ENCODE results near the gene S100A14.
"Not testable (repeated sequence)": the region's sequence is repeated elsewhere in the genome, so short reads cannot be mapped to it uniquely, and the experiment has no call there.

The S100A14 gene

DNA sequence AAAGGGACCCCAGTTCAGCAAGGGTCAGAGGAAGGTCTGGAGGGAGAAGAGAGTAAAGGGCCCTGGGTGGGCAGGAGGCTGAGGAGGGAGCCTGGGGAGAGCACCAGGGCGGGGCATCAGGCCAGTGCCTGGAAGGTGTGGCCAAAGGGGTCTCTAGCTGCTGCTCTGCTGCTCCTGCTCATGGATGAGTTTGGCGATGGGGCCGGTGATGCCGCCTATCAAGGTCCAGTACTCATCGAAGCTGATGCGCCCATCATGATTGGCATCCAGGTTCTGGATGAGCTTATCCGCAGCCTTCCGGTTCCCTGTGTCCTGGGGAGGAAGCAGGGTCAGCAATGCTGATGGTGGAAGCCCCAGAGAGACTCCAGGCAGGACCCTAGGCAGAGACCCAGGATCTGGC is 8.7 kb downstream of the S100A14 start:
- no peak overlapping the region for H3K4me3 Mint-ChIP-seq
- no peaks in the 10 kb centered on the region for H3K4me1 Mint-ChIP-seq (ENCODE audit: low read depth)
- H3K9me3 Mint-ChIP-seq = no peaks in the 10 kb centered on the region
- no peaks in the 10 kb centered on the region for H3K36me3 Mint-ChIP-seq (ENCODE audit: low read depth)
- no peak for DNase-seq (ENCODE audit: low spot score)
- H3K27me3 Mint-ChIP-seq (ENCODE audit: low read depth) = no peaks in the 10 kb centered on the region
- H3K27ac Mint-ChIP-seq = no peak overlapping the region

DNA sequence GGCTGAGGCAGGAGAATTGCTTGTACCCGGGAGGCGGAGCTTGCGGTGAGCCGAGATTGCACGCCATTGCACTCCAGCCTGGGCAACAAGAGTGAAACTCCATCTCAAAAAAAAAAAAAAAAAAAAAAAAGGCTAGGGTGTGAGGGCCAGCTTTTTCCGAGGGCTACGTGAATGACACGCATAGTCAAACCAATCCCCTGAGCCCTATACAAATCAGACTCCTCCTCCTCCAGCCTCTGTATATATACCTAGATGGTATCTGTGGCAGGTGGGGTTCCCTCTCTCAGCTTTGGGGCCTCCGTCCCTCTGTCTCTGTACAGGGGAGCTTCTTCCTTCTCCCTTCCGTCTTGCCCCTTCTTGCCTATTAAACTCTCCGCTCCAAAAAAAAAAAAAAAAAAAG is 9.9 kb downstream of the S100A14 start:
- no peaks in the 10 kb centered on the region for H3K27me3 Mint-ChIP-seq (ENCODE audit: low read depth)

DNA sequence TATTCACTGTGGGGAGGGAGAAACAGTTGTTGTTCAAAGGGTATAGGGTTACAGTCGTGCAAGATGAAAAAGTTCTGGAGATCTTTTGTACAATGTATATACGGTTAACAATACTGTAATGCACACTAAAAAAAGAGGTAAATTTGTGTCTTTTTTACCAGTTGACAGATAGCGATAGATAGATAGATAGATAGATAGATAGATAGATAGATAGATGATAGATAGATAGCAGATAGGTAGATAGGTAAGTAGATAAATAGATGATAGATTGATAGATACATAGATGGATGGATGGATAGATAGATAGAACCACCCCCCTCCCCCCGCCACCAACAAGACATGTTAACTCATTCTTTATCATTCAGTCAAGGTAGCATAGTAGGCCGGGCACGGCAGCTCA is 13.4 kb downstream of the S100A14 start:
- no peak overlapping the region for H3K27ac Mint-ChIP-seq
- no peak overlapping the region for H3K4me3 Mint-ChIP-seq
- no peaks in the 10 kb centered on the region for H3K36me3 Mint-ChIP-seq (ENCODE audit: low read depth)
- peaks cover 7% of the 10 kb centered on the region for H3K4me1 Mint-ChIP-seq (ENCODE audit: low read depth)
- no peak for DNase-seq (ENCODE audit: low spot score)
- no peaks in the 10 kb centered on the region for H3K27me3 Mint-ChIP-seq (ENCODE audit: low read depth)
- no peaks in the 10 kb centered on the region for H3K9me3 Mint-ChIP-seq

More for the DNA sequence above, 9.9 kb downstream of the S100A14 start:
- DNase-seq (ENCODE audit: low spot score) = no peak
- Mint-ChIP-seq H3K9me3 (no peaks in the 10 kb centered on the region), H3K4me1 (ENCODE audit: low read depth) (no peaks in the 10 kb centered on the region), H3K36me3 (ENCODE audit: low read depth) (no peaks in the 10 kb centered on the region), H3K27ac (no peak overlapping the region), H3K4me3 (no peak overlapping the region)

DNA sequence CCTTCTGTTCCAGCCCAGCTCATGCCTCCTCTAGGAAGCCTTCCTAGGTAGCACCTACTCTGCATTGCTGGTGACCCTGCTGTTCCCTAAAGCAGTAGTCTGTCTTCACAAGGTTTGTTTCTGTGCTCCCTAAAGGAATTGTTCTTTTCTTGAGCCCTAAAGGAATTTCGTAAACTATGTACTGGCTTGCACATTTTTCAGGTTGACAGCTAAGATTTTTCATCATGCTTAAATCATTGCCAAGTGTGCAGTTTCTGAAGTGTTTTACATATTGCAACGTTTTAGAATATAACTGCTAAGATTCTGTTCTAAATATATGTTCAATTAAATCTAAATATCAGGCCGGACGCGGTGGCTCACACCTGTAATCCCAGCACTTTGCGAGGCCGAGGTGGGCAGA is 16.3 kb downstream of the S100A14 start:
- no peak for DNase-seq (ENCODE audit: low spot score)
- H3K9me3 Mint-ChIP-seq = no peaks in the 10 kb centered on the region
- H3K4me1 Mint-ChIP-seq (ENCODE audit: low read depth) = peaks cover 16% of the 10 kb centered on the region
- no peaks in the 10 kb centered on the region for H3K36me3 Mint-ChIP-seq (ENCODE audit: low read depth)
- no peaks in the 10 kb centered on the region for H3K27me3 Mint-ChIP-seq (ENCODE audit: low read depth)
- H3K4me3 Mint-ChIP-seq = no peak overlapping the region
- no peak overlapping the region for H3K27ac Mint-ChIP-seq

DNA sequence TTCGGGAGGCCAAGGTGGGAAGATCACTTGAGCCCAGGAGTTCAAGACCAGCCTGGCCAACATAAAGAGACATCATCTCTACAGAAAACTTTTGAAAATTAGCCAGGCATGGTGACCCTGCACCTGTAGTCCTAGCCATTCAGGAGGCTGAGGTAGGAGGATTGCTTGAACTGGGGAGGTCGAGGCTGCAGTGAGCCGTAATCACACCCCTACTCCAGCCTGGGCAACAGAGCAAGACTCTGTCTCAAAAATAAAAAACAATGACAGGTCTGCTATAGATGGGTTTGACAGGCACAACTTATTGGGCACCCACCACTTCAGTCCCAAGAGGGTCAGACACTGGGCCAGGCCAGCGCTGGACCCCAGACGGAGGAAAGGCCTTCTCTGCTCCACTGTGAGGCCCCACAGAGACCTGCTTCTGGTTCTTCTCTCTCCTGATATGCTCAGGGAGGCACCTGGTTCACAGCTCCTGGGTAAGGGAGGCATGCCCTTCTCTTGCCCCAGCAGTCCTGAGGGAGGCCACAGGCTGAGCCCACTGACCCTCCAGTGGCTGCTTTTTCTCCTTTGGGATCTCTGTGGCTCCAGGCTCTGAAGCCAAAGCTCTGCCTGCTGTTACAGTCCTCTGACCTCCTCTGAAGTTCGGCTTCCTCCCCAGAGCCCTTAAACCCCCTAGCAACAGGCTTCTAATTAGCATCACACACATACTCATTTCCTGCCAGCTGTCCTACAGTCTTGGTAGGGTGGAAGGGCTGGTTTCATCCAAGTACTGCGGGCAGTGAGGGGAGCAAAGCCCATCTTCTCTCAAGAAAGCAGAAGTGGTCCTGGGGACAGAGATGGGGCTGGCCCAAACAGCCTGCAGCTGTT is 17.6 kb downstream of the S100A14 start:
- Mint-ChIP-seq H3K27me3 (ENCODE audit: low read depth) (no peaks in the 10 kb centered on the region), H3K4me3 (no peak overlapping the region), H3K36me3 (ENCODE audit: low read depth) (no peaks in the 10 kb centered on the region), H3K9me3 (no peaks in the 10 kb centered on the region), H3K27ac (peak overlapping the region; percentile 78), H3K4me1 (ENCODE audit: low read depth) (peaks cover 16% of the 10 kb centered on the region)
- DNase-seq (ENCODE audit: low spot score) = peak; percentile 10

DNA sequence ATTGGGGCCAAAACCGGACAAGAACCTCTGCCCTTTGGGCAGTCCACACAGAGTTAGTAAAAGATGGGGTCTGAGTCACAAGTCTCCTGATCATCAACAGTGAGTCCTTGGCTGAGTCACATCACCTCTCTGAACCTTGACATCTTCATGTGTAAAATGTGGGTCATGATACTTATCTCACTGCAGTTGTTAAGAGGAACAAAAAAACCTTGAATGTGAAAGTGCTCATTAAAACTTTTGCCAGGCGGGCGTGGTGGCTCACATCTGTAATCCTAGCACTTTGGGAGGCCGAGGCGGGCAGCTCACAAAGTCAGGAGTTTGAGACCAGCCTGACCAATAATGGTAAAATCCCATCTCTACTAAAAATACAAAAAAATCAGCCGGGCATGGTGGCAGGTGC is 18.9 kb downstream of the S100A14 start:
- peak; percentile 35 for DNase-seq (ENCODE audit: low spot score)
- H3K27ac Mint-ChIP-seq = no peak overlapping the region
- H3K4me1 Mint-ChIP-seq (ENCODE audit: low read depth) = peaks cover 16% of the 10 kb centered on the region
- no peaks in the 10 kb centered on the region for H3K27me3 Mint-ChIP-seq (ENCODE audit: low read depth)
- no peaks in the 10 kb centered on the region for H3K9me3 Mint-ChIP-seq
- H3K36me3 Mint-ChIP-seq (ENCODE audit: low read depth) = no peaks in the 10 kb centered on the region
- no peak overlapping the region for H3K4me3 Mint-ChIP-seq

DNA sequence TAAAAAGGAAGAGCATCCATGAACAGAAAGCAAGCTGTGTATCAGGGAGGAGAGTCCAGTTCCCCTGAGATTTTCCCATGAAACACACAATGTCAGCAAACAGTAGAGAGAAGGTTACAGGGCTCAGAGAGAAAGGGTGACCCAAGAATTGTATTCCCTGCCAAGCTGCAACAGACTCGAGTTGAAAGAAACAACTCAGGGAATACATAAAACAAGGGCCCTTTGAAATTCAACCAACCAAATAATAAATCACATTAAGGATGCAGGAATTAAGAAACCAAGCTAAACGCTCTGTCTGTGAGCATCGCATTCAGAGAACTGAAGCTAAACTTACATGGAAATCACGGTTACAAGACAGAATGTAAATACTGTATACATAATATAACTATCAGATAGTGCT is 23.4 kb downstream of the S100A14 start:
- peaks cover 8% of the 10 kb centered on the region for H3K4me1 Mint-ChIP-seq (ENCODE audit: low read depth)
- H3K27ac Mint-ChIP-seq = no peak overlapping the region
- H3K27me3 Mint-ChIP-seq (ENCODE audit: low read depth) = peaks cover 3% of the 10 kb centered on the region
- H3K9me3 Mint-ChIP-seq = no peaks in the 10 kb centered on the region
- DNase-seq (ENCODE audit: low spot score) = no peak
- no peaks in the 10 kb centered on the region for H3K36me3 Mint-ChIP-seq (ENCODE audit: low read depth)
- no peak overlapping the region for H3K4me3 Mint-ChIP-seq

DNA sequence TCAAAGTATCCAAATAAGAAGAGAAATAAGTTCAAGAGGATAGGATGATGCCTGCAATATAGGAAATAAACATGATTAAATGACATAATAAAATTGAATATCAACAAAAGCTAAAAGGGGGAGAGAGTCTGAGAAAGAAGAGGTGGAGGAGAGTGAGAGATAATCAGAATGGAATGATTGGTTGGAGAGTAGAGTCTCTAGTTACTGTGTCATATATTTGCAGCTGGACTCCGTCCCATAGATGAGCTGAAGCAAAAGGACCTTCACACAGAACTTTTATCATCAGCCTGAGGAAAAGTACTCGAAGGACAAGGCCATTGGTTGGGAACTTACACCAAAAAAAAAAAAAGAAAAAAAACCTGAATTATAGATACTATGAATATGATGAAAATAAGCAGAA is 27.6 kb downstream of the S100A14 start:
- H3K27ac Mint-ChIP-seq = no peak overlapping the region
- H3K4me3 Mint-ChIP-seq = no peak overlapping the region
- peaks cover 10% of the 10 kb centered on the region for H3K27me3 Mint-ChIP-seq (ENCODE audit: low read depth)
- no peak for DNase-seq (ENCODE audit: low spot score)
- H3K9me3 Mint-ChIP-seq = no peaks in the 10 kb centered on the region
- H3K4me1 Mint-ChIP-seq (ENCODE audit: low read depth) = no peaks in the 10 kb centered on the region
- no peaks in the 10 kb centered on the region for H3K36me3 Mint-ChIP-seq (ENCODE audit: low read depth)

DNA sequence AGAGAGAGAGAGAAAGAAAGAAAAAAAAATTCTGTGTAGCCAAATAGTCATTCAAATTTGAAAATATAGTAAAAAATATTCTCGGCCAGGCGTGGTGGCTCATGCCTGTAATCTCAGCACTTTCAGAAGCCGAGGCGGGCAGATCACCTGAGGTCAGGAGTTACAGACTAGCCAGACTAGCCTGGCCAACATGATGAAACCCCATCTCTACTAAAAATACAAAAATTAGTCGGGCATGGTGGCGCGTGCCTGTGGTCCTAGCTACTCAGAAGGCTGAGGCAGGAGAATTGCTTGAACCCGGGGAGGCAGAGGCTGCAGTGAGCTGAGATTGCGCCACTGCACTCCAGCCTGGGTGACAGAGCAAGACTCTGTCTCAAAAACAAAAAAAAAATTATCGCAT is 28.1 kb downstream of the S100A14 start:
- H3K4me3 Mint-ChIP-seq; H3K27me3 Mint-ChIP-seq (ENCODE audit: low read depth); DNase-seq (ENCODE audit: low spot score); H3K9me3 Mint-ChIP-seq; H3K4me1 Mint-ChIP-seq (ENCODE audit: low read depth); H3K27ac Mint-ChIP-seq; H3K36me3 Mint-ChIP-seq (ENCODE audit: low read depth): not testable (repeated sequence)

DNA sequence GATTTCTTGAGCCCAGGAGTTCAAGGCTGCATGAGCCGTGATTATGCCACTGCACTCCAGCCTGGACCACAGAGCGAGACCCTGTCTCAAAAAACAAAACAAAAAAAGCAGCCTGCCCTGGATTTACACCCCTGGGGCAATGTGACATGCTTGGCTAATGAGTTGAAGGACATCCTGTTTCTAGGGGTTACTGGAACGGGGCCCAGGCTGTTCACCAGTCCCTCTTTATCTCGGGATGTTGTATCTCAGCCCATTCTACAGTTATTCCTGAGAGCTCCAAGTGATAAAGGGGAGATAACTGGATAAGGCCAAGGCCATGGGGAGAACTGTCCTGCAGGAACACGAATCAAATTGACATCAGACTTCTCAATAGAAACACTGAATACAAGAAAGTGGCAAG is 28.8 kb downstream of the S100A14 start:
- Mint-ChIP-seq H3K9me3 (no peaks in the 10 kb centered on the region), H3K4me3 (no peak overlapping the region), H3K36me3 (ENCODE audit: low read depth) (no peaks in the 10 kb centered on the region), H3K27ac (no peak overlapping the region), H3K4me1 (ENCODE audit: low read depth) (no peaks in the 10 kb centered on the region), H3K27me3 (ENCODE audit: low read depth) (peaks cover 10% of the 10 kb centered on the region)
- no peak for DNase-seq (ENCODE audit: low spot score)

DNA sequence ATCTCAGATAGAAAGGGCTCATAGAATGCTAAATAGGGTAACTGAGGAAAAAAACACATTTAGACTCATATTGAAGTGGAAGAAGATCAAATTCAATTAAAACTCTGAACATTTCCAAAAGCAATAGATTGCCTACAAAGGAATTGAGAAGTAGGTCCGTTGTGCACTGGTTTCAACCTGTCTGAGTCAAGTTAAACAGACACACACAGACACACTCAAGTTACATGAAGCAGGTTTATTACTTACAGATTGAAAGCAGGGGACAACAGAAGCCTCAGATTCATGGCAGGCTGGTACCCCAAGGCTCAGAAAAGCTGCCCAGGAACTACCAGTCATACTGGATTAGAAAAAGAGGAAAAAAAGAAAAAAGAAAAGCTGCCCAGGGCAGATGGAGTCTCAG is 29.8 kb downstream of the S100A14 start:
- Mint-ChIP-seq H3K36me3 (ENCODE audit: low read depth) (no peaks in the 10 kb centered on the region), H3K27me3 (ENCODE audit: low read depth) (peaks cover 10% of the 10 kb centered on the region), H3K27ac (no peak overlapping the region), H3K4me3 (no peak overlapping the region), H3K4me1 (ENCODE audit: low read depth) (no peaks in the 10 kb centered on the region), H3K9me3 (no peaks in the 10 kb centered on the region)
- DNase-seq (ENCODE audit: low spot score) = no peak

DNA sequence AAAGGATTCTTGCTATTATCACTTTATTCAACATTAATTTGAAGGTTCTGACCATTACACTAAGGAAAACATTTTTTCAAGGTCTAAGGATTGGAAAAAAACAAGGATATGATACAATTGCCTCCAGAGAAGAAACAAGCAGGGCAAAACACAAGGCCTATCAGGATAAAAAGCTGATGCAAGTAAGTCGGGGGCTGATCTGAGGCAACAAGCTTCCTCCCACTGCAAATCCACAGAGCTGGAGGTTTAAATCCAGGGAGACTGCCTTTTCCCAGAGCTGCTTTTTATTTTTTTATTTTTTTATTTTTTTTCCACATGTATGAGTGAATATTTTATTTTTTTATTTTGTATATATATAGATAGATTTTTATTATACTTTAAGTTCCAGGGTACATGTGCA is 31.1 kb downstream of the S100A14 start:
- no peak for DNase-seq (ENCODE audit: low spot score)
- no peaks in the 10 kb centered on the region for H3K9me3 Mint-ChIP-seq
- H3K4me3 Mint-ChIP-seq = no peak overlapping the region
- peaks cover 10% of the 10 kb centered on the region for H3K27me3 Mint-ChIP-seq (ENCODE audit: low read depth)
- no peaks in the 10 kb centered on the region for H3K4me1 Mint-ChIP-seq (ENCODE audit: low read depth)
- no peak overlapping the region for H3K27ac Mint-ChIP-seq
- no peaks in the 10 kb centered on the region for H3K36me3 Mint-ChIP-seq (ENCODE audit: low read depth)

DNA sequence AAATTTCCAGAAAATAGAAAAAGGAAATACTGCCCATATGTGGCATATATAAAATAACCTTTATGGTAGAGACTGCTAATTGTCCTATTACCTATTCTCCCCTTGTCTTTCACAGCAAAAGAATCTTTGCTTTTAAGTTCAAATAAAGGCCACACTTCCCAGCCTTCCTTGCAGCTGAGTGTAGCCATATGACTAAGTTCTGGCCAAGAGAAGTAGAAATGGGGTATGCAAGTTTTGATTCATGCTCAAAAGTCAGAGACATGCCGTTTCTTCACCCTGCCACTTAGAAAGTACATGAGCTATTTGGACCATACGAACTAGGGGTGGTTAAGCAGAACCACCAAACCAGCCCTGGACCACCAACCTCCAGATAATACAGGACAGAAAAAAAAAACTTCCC is 32.1 kb downstream of the S100A14 start:
- Mint-ChIP-seq H3K4me3 (no peak overlapping the region), H3K36me3 (ENCODE audit: low read depth) (no peaks in the 10 kb centered on the region), H3K27me3 (ENCODE audit: low read depth) (peaks cover 13% of the 10 kb centered on the region), H3K4me1 (ENCODE audit: low read depth) (no peaks in the 10 kb centered on the region), H3K27ac (no peak overlapping the region), H3K9me3 (no peaks in the 10 kb centered on the region)
- DNase-seq (ENCODE audit: low spot score) = no peak

DNA sequence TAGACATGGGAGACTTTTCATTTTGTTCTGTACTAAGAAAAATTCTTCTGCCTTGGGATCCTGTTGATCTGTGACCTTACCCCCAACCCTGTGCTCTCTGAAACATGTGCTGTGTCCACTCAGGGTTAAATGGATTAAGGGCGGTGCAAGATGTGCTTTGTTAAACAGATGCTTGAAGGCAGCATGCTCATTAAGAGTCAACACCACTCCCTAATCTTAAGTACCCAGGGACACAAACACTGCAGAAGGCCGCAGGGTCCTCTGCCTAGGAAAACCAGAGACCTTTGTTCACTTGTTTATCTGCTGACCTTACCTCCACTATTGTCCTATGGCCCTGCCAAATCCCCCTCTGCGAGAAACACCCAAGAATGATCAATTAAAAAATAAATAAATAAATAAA is 32.6 kb downstream of the S100A14 start:
- H3K27ac Mint-ChIP-seq; H3K36me3 Mint-ChIP-seq (ENCODE audit: low read depth); H3K9me3 Mint-ChIP-seq; H3K4me3 Mint-ChIP-seq; DNase-seq (ENCODE audit: low spot score); H3K4me1 Mint-ChIP-seq (ENCODE audit: low read depth): not testable (repeated sequence)
- H3K27me3 Mint-ChIP-seq (ENCODE audit: low read depth) = peaks cover 13% of the 10 kb centered on the region

DNA sequence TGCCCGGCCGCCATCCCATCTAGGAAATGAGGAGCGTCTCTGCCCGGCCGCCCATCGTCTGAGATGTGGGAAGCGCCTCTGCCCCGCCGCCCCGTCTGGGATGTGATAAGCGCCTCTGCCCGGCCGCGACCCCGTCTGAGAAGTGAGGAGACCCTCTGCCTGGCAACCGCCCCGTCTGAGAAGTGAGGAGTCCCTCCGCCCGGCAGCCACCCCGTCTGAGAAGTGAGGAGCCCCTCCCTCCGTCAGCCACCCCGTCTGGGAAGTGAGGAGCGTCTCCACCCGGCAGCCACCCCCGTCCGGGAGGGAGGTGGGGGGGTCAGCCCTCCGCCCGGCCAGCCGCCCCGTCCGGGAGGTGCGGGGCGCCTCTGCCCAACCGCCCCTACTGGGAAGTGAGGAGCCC is 33.3 kb downstream of the S100A14 start:
- not testable (repeated sequence) for DNase-seq (ENCODE audit: low spot score); H3K9me3 Mint-ChIP-seq; H3K36me3 Mint-ChIP-seq (ENCODE audit: low read depth); H3K27ac Mint-ChIP-seq; H3K4me1 Mint-ChIP-seq (ENCODE audit: low read depth); H3K4me3 Mint-ChIP-seq
- peaks cover 20% of the 10 kb centered on the region for H3K27me3 Mint-ChIP-seq (ENCODE audit: low read depth)
